Keratinocyte (primary cell): ENCODE data around the gene CGNL1. TPM values are rescaled to one million over a fixed set of nuclear protein-coding genes. Genes with fewer than 3 reads are reported as not detected.

Source experiments
- DNase-seq: peaks from one replicate; pipeline ENCODE4 v3.0.0-alpha.2; 2011; ENCODE audit warnings: low read depth, missing footprints, low spot score
- FAIRE-seq: peaks from 2 replicates; lab custom pipeline; 2011; peaks lifted over from hg19 to GRCh38; lab: Jason Lieb, UNC
- H2AFZ ChIP-seq: 2 replicates; pipeline ENCODE4 v1.6.0; 2012; ENCODE audit warnings: low read length, control low read depth, inconsistent platforms; ENCODE audit not compliant: control insufficient read depth
- H3K27ac ChIP-seq: 2 replicates; pipeline ENCODE4 v1.5.1; 2011; ENCODE audit warnings: low read length; ENCODE audit not compliant: control insufficient read depth, insufficient read depth
- H3K27me3 ChIP-seq: 3 replicates; pipeline ENCODE4 v1.6.0; 2011; ENCODE audit warnings: low read length; ENCODE audit not compliant: control insufficient read depth, insufficient read depth; ENCODE audit errors: extremely low read depth
- H3K36me3 ChIP-seq, 2 experiments: 2 replicates in 1 of 2; 3 replicates in 1 of 2; pipeline ENCODE4 v1.5.1; 2011; ENCODE audit warnings: low read length in 2 of 2, mild to moderate bottlenecking in 1 of 2; ENCODE audit not compliant: control insufficient read depth in 2 of 2, insufficient read depth in 2 of 2; ENCODE audit errors: extremely low read depth in 1 of 2
- H3K4me1 ChIP-seq: 3 replicates; pipeline ENCODE4 v1.5.1; 2011; ENCODE audit warnings: low read length; ENCODE audit not compliant: control insufficient read depth, insufficient read depth; ENCODE audit errors: extremely low read depth
- H3K4me2 ChIP-seq: 3 replicates; pipeline ENCODE4 v1.6.0; 2011; ENCODE audit warnings: low read depth, low read length; ENCODE audit not compliant: control insufficient read depth, insufficient read depth; ENCODE audit errors: extremely low read depth
- H3K4me3 ChIP-seq, 3 experiments: fragments of 200-600 bp in 1 of 3; sonication (generic) in 1 of 3; 2 replicates in 2 of 3; 3 replicates in 1 of 3; pipeline ENCODE4 v1.5.1; 2011 to 2016; ENCODE audit warnings: low read length in 3 of 3, mild to moderate bottlenecking in 3 of 3, control low read depth in 2 of 3, inconsistent platforms in 1 of 3, low read depth in 1 of 3, mixed read lengths in 1 of 3, mixed run types in 1 of 3, moderate library complexity in 1 of 3; ENCODE audit not compliant: control insufficient read depth in 2 of 3, insufficient read depth in 2 of 3; ENCODE audit errors: extremely low read depth in 1 of 3
- H3K79me2 ChIP-seq: 2 replicates; pipeline ENCODE4 v1.6.0; 2012; ENCODE audit warnings: low read length; ENCODE audit not compliant: control insufficient read depth, insufficient read depth
- H3K9ac ChIP-seq: 3 replicates; pipeline ENCODE4 v1.6.0; 2011; ENCODE audit warnings: low read length; ENCODE audit not compliant: control insufficient read depth, insufficient read depth; ENCODE audit errors: extremely low read depth
- H3K9me1 ChIP-seq: 3 replicates; pipeline ENCODE4 v1.6.0; 2011; ENCODE audit warnings: low read length; ENCODE audit not compliant: control insufficient read depth, insufficient read depth; ENCODE audit errors: extremely low read depth
- H3K9me3 ChIP-seq: 2 replicates; pipeline ENCODE4 v1.5.1; 2012; ENCODE audit warnings: low read depth, low read length; ENCODE audit not compliant: control insufficient read depth
- H4K20me1 ChIP-seq: 3 replicates; pipeline ENCODE4 v1.6.0; 2011; ENCODE audit warnings: low read length; ENCODE audit not compliant: control insufficient read depth, insufficient read depth; ENCODE audit errors: extremely low read depth
- EZH2 ChIP-seq: IDR thresholded peaks from one replicate; pipeline ENCODE4 v1.6.1; 2012; ENCODE audit warnings: inconsistent platforms, mild to moderate bottlenecking, low read length, moderate library complexity
- dilution Hi-C: fragments of 300-500 bp; cut with MboI; formaldehyde crosslinking; loops from one replicate; pipeline ENCODE4 v1.7.0; 2020; ENCODE audit warnings: low sequenced_read_pairs; ENCODE audit not compliant: extremely low pct_ligation_motif_present
- polyA plus RNA-seq, 5 experiments: library from polyadenylated mRNA; depleted of rRNA in 3 of 5; stranded (reverse) in 3 of 5; stranded (forward) in 1 of 5; unstranded in 1 of 5; fragments of >200 nt; gene quantifications; 1 replicate in 1 of 5; 2 replicates in 3 of 5; 3 replicates in 1 of 5; pipeline versions ENCODE4 v1.2.1 to v1.2.3, GENCODE V29; 2011 to 2012; ENCODE audit warnings: missing spikeins in 2 of 5, low read depth in 1 of 5, low replicate concordance in 1 of 5
- TF ChIP-seq, protein P1 (sequence below), 3 experiments: IDR thresholded peaks in 1 of 3; conservative IDR thresholded peaks in 1 of 3; optimal IDR thresholded peaks in 1 of 3; 2 replicates in 2 of 3; 3 replicates in 1 of 3; pipeline versions ENCODE3 to v1.5.1; 2011; ENCODE audit warnings: low read length in 3 of 3, mild to moderate bottlenecking in 3 of 3, moderate library complexity in 2 of 3, control low read depth in 1 of 3, inconsistent platforms in 1 of 3; ENCODE audit not compliant: insufficient read depth in 2 of 3; ENCODE audit errors: extremely low read depth in 1 of 3

CGNL1 gene
- polyA plus RNA-seq, 1 donor (not counting 4 experiments of a cell fraction or from before 2014, with no cell fraction given): 0.05 TPM

- H2AFZ ChIP-seq: no peak overlapping the region
- no peak for FAIRE-seq
- no peaks in the 10 kb centered on the region for H3K79me2 ChIP-seq
- no peaks in the 10 kb centered on the region for H3K4me1 ChIP-seq
- TF ChIP-seq, protein P1, sequence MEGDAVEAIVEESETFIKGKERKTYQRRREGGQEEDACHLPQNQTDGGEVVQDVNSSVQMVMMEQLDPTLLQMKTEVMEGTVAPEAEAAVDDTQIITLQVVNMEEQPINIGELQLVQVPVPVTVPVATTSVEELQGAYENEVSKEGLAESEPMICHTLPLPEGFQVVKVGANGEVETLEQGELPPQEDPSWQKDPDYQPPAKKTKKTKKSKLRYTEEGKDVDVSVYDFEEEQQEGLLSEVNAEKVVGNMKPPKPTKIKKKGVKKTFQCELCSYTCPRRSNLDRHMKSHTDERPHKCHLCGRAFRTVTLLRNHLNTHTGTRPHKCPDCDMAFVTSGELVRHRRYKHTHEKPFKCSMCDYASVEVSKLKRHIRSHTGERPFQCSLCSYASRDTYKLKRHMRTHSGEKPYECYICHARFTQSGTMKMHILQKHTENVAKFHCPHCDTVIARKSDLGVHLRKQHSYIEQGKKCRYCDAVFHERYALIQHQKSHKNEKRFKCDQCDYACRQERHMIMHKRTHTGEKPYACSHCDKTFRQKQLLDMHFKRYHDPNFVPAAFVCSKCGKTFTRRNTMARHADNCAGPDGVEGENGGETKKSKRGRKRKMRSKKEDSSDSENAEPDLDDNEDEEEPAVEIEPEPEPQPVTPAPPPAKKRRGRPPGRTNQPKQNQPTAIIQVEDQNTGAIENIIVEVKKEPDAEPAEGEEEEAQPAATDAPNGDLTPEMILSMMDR (optimal IDR thresholded peaks at IDR 0.05 in 1 of 3, IDR thresholded peaks at IDR 0.05 in 1 of 3, conservative IDR thresholded peaks at IDR 0.05 in 1 of 3; ENCODE audit: extremely low read depth in 1 of 3, insufficient read depth in 2 of 3, low read length in 3 of 3): no peak
- no peak for TF ChIP-seq EZH2
- H3K9me1 ChIP-seq: no peaks in the 10 kb centered on the region
- H3K4me2 ChIP-seq: no peak overlapping the region
- H3K36me3 ChIP-seq: no peaks in the 10 kb centered on the region
- dilution Hi-C loops: no loop called here
- no peak overlapping the region for H3K9ac ChIP-seq
- H3K27me3 ChIP-seq: no peaks in the 10 kb centered on the region
- H4K20me1 ChIP-seq: no peaks in the 10 kb centered on the region
- H3K4me3 ChIP-seq: no peak overlapping the region
- no peaks in the 10 kb centered on the region for H3K9me3 ChIP-seq
- DNase-seq: no peak
- H3K27ac ChIP-seq: no peak overlapping the region
Measured at GRCh38 chr15:57439128-57440027, 63.1 kb downstream of the CGNL1 start.

DNA sequence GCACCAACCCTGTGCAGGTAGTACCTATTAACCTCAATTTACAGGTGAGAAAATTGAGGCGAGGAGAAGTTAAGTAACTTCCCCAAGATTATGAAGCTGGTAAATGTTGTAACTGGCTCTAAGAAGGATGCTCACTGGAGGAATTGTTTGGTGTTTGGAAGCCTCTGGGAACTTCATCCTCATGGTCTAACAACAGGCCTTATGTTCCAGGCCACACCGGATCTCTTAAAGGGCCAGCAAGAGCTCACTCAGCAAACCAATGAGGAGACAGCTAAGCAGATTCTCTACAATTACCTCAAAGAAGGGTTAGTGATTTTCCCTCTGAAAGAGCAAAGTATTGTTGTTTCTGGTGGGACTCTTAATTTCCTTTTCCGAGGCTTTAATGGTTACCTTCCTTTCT lies 63.9 kb downstream of the CGNL1 start:
- TF ChIP-seq, protein P1 (optimal IDR thresholded peaks at IDR 0.05 in 1 of 3, IDR thresholded peaks at IDR 0.05 in 1 of 3, conservative IDR thresholded peaks at IDR 0.05 in 1 of 3; ENCODE audit: extremely low read depth in 1 of 3, insufficient read depth in 2 of 3, low read length in 3 of 3): no peak
- no peak for TF ChIP-seq EZH2
- Histone ChIP-seq H3K79me2 (no peaks in the 10 kb centered on the region), H3K4me2 (no peak overlapping the region), H3K9ac (no peak overlapping the region), H3K36me3 (no peaks in the 10 kb centered on the region), H3K4me1 (no peaks in the 10 kb centered on the region), H2AFZ (no peak overlapping the region), H4K20me1 (no peaks in the 10 kb centered on the region), H3K27me3 (no peaks in the 10 kb centered on the region), H3K9me3 (no peaks in the 10 kb centered on the region), H3K4me3 (no peak overlapping the region), H3K27ac (no peak overlapping the region), H3K9me1 (no peaks in the 10 kb centered on the region)
- FAIRE-seq (no peak), DNase-seq (no peak)
- dilution Hi-C loops: no loop called here
